UCSD-AML1 (cell line): ENCODE data around the gene DIAPH1.
A peak's percentile ranks its signal among the peaks of the same experiment; 100 is the strongest.

Experiments
- DNase-seq: peaks from one replicate; lab custom pipeline; 2025; ENCODE audit not compliant: unreplicated experiment; lab: John Stamatoyannopoulos, UW

DIAPH1 gene

GRCh38 chr5:141565826-141566570 lies 52.8 kb downstream of the DIAPH1 start:
- no peak for DNase-seq

GRCh38 chr5:141564216-141564692 lies 54.5 kb downstream of the DIAPH1 start:
- DNase-seq, result peak; percentile 14

- no peak for DNase-seq
Measured at GRCh38 chr5:141560725-141561483, 57.9 kb downstream of the DIAPH1 start.

GRCh38 chr5:141560151-141560550 lies 58.6 kb downstream of the DIAPH1 start:
- no peak for DNase-seq

- DNase-seq, result no peak
Measured at GRCh38 chr5:141559461-141559860, 59.3 kb downstream of the DIAPH1 start.

- peak; percentile 18 for DNase-seq
Measured at GRCh38 chr5:141558150-141558549, 60.6 kb downstream of the DIAPH1 start.

GRCh38 chr5:141557681-141558136 lies 61.1 kb downstream of the DIAPH1 start:
- peak; percentile 70 for DNase-seq

- DNase-seq, result no peak
Measured at GRCh38 chr5:141547921-141548320, 70.9 kb downstream of the DIAPH1 start.

GRCh38 chr5:141547488-141547887 lies 71.3 kb downstream of the DIAPH1 start:
- DNase-seq, result no peak

GRCh38 chr5:141543053-141543452 lies 75.7 kb downstream of the DIAPH1 start:
- no peak for DNase-seq

GRCh38 chr5:141534492-141535213 lies 84.1 kb downstream of the DIAPH1 start:
- DNase-seq, result no peak

- DNase-seq, result no peak
Measured at GRCh38 chr5:141533897-141534296, 84.9 kb downstream of the DIAPH1 start.

GRCh38 chr5:141532726-141533125 lies 86.1 kb downstream of the DIAPH1 start:
- no peak for DNase-seq

GRCh38 chr5:141529873-141530272 lies 88.9 kb downstream of the DIAPH1 start:
- no peak for DNase-seq

GRCh38 chr5:141529002-141529401 lies 89.8 kb downstream of the DIAPH1 start:
- no peak for DNase-seq

GRCh38 chr5:141528291-141528984 lies 90.4 kb downstream of the DIAPH1 start:
- no peak for DNase-seq

- DNase-seq, result no peak
Measured at GRCh38 chr5:141527426-141527825, 91.4 kb downstream of the DIAPH1 start.

- no peak for DNase-seq
Measured at GRCh38 chr5:141525653-141526052, 93.1 kb downstream of the DIAPH1 start.

GRCh38 chr5:141524604-141525597 lies 93.9 kb downstream of the DIAPH1 start:
- DNase-seq, result peak; percentile 66

GRCh38 chr5:141523991-141524390 lies 94.8 kb downstream of the DIAPH1 start:
- no peak for DNase-seq
